Adrenal gland (tissue), 12 donors: ENCODE results near the gene HSD11B2. TPM values are rescaled to one million over a fixed set of nuclear protein-coding genes. Genes with fewer than 3 reads are reported as not detected.

Experiments
- DNase-seq, 7 donors: peaks; one replicate each; pipeline ENCODE4 v3.0.0-alpha.2; 2019 to 2020
- H3K27ac ChIP-seq, 5 donors: fragments of 200-600 bp; sonication (generic) in 4 of 5; 1 replicate in 3 of 5; 2 replicates in 2 of 5; pipeline versions ENCODE4 v1.5.1 to v1.8.0; 2016 to 2020; ENCODE audit warnings: mild to moderate bottlenecking in 1 of 5
- H3K27me3 ChIP-seq: fragments of 200-600 bp; 2 replicates; pipeline ENCODE4 v1.8.0; 2021
- H3K36me3 ChIP-seq, 2 donors: fragments of 200-600 bp; replicated peaks in 1 of 2; 1 replicate in 1 of 2; 2 replicates in 1 of 2; pipeline versions ENCODE4 v1.5.1 to v1.8.0; 2018 to 2022
- H3K4me1 ChIP-seq, 2 donors: fragments of 200-600 bp; replicated peaks in 1 of 2; 1 replicate in 1 of 2; 2 replicates in 1 of 2; pipeline versions ENCODE4 v1.5.1 to v1.8.0; 2018 to 2021
- H3K4me3 ChIP-seq, 4 donors: fragments of 200-600 bp; sonication (generic) in 3 of 4; one replicate each; pipeline ENCODE4 v1.5.1; 2016 to 2018
- H3K9me3 ChIP-seq, 3 donors: fragments of 200-600 bp; sonication (generic) in 1 of 3; replicated peaks in 1 of 3; 1 replicate in 2 of 3; 2 replicates in 1 of 3; pipeline versions ENCODE4 v1.5.1 to v1.8.0; 2016 to 2021
- POLR2A ChIP-seq, 2 donors: fragments of 450-650 bp; IDR thresholded peaks; one replicate each; pipeline ENCODE4 v1.6.1; 2017; ENCODE audit warnings: antibody characterized with exemption in 2 of 2, mild to moderate bottlenecking in 2 of 2, moderate library complexity in 1 of 2
- WGBS, 4 donors: extraction: QIAGEN DNeasy Blood & Tissue Kit in 2 of 4; methylation state at CpG; one replicate each; pipeline versions ENCODE4 v1.1.5 to v1.1.7; 2013 to 2017; 5-methylcytosine and 5-hydroxymethylcytosine counted together
- intact Hi-C, 2 donors: fragments of 100-400 bp; cut with DNase I; formaldehyde crosslinking; loops; one replicate each; pipeline versions ENCODE4 v1.14.1 to v1.15.0; 2022 to 2023
- polyA plus RNA-seq, 3 donors: library from polyadenylated mRNA; stranded (reverse); fragments of 200-250 nt in 2 of 3; fragments of 350-450 nt in 1 of 3; fragmentation: Illumina TruSeq in 1 of 3; extraction: RNeasy Lipid Tissue Mini Kit (QIAGEN cat#74804) in 1 of 3; gene quantifications; one replicate each; pipeline ENCODE4 v1.2.3, GENCODE V29; 2013 to 2014
- total RNA-seq, 9 donors: library from RNA; depleted of rRNA in 4 of 9; stranded (reverse); fragments of >200 nt in 4 of 9; fragments of 120-200 nt in 1 of 9; fragmentation: NEBNext Ultra II Directional in 1 of 9; extraction: Animal tissue kit (Norgen Biotek cat#: 25700) in 1 of 9; gene quantifications; one replicate each; pipeline versions ENCODE4 v1.1.0 to v1.2.4, GENCODE V29; 2013 to 2023
- TF ChIP-seq, protein P1 (sequence below), 6 experiments: fragments of 450-650 bp in 4 of 6; fragments of 200-600 bp in 2 of 6; sonication (generic) in 1 of 6; IDR thresholded peaks; 1 replicate in 5 of 6; 2 replicates in 1 of 6; pipeline versions ENCODE4 v1.5.1 to v1.8.0; 2016 to 2021; ENCODE audit warnings: antibody characterized with exemption in 6 of 6, mild to moderate bottlenecking in 2 of 6, moderate library complexity in 1 of 6
- donor health status: healthy with polysubstance abuse.
- donor health status: Bipolar disorder and iron deficiency.
- donor health status: DM: yes; HTN: yes; CAD: no.
- donor health status: DM: no; HTN: no; CAD: no.
- donor health status: DM: no; HTN: no; CAD: no.
- donor health status: DM: yes; HTN: yes; CAD: no.

The HSD11B2 gene
- total and polyA plus RNA-seq, 12 donors = 0.69 to 12.3 (median 4.0) TPM

DNA sequence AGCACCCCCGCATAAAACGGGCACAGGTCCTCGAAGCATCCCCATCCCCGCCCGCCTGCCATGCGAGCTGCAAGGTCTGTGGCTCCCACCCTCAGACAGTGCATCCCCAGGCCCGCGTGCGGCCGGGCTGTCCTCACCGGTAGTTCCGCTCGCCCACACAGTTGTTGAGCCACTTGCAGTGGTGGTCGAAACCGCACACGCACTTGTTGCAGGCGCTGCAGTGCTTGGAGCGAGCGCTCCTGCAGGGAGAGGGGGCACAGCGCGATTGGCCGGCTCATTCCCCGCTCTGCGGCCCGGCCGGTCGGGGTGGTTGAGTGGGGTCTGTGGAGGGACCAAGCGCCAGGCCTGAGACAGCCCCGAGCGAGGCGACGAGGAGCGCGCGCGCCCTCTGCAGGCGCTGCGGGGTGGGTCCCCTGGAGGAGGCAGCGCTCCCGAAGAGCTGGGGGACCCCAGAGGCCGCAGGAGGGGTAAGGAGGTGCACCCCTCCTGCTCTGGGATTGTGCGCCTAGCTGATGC is 31.6 kb upstream of the HSD11B2 start:
- WGBS, 4 donors = 3 to 47% (median 27%) methylated on average over 6 to 42 of the region's 42 CpGs
- TF ChIP-seq, protein P1, sequence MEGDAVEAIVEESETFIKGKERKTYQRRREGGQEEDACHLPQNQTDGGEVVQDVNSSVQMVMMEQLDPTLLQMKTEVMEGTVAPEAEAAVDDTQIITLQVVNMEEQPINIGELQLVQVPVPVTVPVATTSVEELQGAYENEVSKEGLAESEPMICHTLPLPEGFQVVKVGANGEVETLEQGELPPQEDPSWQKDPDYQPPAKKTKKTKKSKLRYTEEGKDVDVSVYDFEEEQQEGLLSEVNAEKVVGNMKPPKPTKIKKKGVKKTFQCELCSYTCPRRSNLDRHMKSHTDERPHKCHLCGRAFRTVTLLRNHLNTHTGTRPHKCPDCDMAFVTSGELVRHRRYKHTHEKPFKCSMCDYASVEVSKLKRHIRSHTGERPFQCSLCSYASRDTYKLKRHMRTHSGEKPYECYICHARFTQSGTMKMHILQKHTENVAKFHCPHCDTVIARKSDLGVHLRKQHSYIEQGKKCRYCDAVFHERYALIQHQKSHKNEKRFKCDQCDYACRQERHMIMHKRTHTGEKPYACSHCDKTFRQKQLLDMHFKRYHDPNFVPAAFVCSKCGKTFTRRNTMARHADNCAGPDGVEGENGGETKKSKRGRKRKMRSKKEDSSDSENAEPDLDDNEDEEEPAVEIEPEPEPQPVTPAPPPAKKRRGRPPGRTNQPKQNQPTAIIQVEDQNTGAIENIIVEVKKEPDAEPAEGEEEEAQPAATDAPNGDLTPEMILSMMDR (IDR thresholded peaks at IDR 0.05) = peak; percentile 44 to 70 (median 56)
- TF ChIP-seq POLR2A (IDR thresholded peaks at IDR 0.05) = no peak
- DNase-seq = peak in 2 of 7 donors; percentile 32 to 44
- no peaks in the 10 kb centered on the region for H3K36me3 ChIP-seq
- peaks cover 6% of the 10 kb centered on the region for H3K27me3 ChIP-seq
- H3K9me3 ChIP-seq = no peaks in the 10 kb centered on the region
- no peak overlapping the region for H3K4me3 ChIP-seq
- peaks cover 0 to 24% of the 10 kb centered on the region in 2 donors for H3K4me1 ChIP-seq
- no peak overlapping the region for H3K27ac ChIP-seq
- intact Hi-C loops = no loop called here

DNA sequence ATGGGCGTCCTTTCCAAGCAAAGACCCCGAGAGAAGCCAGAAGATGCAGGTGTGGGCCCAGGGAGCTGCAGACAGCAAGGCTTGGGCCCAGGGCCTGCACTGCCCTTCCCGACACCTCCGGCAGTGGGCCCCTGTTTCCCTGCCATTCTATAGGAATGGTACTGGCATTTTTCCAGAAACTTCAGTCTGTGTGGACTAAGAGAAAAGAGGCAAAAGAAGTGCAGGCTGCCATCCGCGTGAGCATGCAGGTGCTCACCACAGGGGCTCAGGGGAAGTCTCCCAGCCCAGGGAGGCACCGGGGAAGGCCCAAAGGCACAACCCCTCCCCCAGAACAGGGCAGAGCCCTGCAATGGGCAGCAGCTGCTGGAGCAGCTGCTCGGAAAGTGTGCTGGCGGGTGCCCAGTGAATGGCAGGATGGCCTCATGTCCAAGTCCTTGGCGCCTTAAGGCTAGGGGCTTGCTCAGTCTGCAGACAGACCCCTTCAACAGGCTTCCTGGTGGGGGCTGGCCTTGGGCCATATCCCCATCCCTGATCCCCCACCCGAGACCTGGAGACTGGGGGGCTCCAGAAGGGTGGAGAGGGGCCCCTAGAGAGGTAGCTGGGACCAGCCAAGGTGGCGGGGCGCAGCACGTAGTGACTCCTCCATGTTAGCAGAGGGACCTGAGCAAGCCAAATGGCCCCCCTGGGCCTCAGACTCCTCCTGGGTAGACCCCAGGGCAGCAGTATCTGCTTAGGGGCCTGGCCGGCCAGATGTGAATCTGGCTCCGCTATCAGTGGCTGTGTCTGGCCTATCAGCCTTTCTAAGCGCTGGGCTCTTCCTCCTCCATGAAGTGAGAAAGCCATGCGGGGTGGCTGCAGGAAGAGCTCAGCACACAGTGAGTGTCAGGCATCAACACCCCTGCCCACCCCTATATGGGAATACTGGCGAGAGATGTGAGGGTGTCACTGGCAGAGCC is 30.9 kb upstream of the HSD11B2 start:
- no peaks in the 10 kb centered on the region for H3K27me3 ChIP-seq
- no peak for TF ChIP-seq POLR2A (IDR thresholded peaks at IDR 0.05)
- TF ChIP-seq, protein P1 (IDR thresholded peaks at IDR 0.05) = peak in 1 of 6 experiments; percentile 5
- no peak overlapping the region for H3K4me3 ChIP-seq
- H3K36me3 ChIP-seq = no peaks in the 10 kb centered on the region
- H3K4me1 ChIP-seq = peaks cover 0 to 24% of the 10 kb centered on the region in 2 donors
- no peak overlapping the region for H3K27ac ChIP-seq
- H3K9me3 ChIP-seq = no peaks in the 10 kb centered on the region
- no peak for DNase-seq
- WGBS, 4 donors = 75 to 81% (median 78%) methylated on average over 7 to 19 of the region's 19 CpGs
- intact Hi-C loops = no loop called here

DNA sequence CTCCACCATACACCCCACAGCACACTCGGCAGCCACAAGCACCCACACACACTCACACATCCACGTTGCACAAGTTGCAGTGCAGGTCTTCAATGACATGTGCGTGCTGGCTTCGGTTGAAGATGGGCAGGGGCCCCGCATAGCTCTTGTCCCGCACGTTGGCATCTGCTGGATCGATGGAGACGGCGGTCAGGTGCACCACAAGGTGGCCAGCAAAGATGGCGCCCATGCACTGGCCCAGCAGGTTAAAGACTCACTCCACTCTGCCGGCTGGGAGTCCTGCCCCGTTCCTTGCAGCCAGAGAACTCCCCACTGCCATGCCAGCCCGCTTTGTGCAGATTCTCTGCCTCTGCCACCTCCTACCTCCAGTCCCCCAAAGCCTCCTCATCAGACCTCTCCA is 30.0 kb upstream of the HSD11B2 start:
- TF ChIP-seq, protein P1 (IDR thresholded peaks at IDR 0.05) = no peak
- no peak for TF ChIP-seq POLR2A (IDR thresholded peaks at IDR 0.05)
- H3K36me3 ChIP-seq = no peaks in the 10 kb centered on the region

DNA sequence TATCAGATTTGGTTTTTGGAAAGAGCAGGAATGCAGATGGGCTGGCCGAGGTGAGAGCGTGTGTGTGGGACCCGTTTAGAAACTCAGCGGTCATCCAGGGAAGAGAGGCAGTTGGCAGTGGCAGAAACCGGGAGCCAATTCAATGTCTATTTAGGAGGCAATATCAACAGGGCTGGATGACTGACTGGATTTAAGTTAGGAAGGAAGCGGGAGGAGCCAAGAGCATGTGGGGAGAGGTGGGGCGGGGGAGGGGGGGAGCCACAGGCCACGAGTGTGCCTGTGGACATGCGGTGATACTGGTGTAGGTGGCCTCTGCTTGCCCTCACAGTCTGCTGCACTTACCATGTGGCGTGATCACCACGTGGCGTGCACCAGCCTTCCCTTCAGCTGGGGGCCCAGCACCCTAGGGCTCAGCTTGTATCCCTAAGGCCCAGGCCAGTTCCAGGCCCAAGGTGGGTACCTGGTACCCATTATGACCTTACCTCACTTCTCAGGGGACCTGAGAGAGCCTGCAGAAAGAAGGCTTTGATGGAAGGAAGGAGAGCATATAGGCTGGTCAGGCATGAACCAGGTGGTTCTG is 26.9 kb upstream of the HSD11B2 start:
- H3K4me1 ChIP-seq = peaks cover 0 to 6% of the 10 kb centered on the region in 2 donors
- H3K27ac ChIP-seq = no peak overlapping the region
- no peak for TF ChIP-seq POLR2A (IDR thresholded peaks at IDR 0.05)
- TF ChIP-seq, protein P1 (IDR thresholded peaks at IDR 0.05) = no peak
- no peak for DNase-seq
- no peaks in the 10 kb centered on the region for H3K36me3 ChIP-seq
- no peak overlapping the region for H3K4me3 ChIP-seq
- 90 to 93% (median 90%) methylated on average over 6 to 12 of the region's 12 CpGs for WGBS, 4 donors
- intact Hi-C loops = no loop called here
- no peaks in the 10 kb centered on the region for H3K27me3 ChIP-seq
- H3K9me3 ChIP-seq = no peaks in the 10 kb centered on the region

More for the DNA sequence above, 30.0 kb upstream of the HSD11B2 start:
- Histone ChIP-seq H3K9me3 (no peaks in the 10 kb centered on the region), H3K4me1 (peaks cover 0 to 21% of the 10 kb centered on the region in 2 donors), H3K27ac (no peak overlapping the region), H3K4me3 (no peak overlapping the region), H3K27me3 (no peaks in the 10 kb centered on the region)
- DNase-seq = no peak
- WGBS, 4 donors = 93 to 97% (median 96%) methylated on average over 2 to 14 of the region's 14 CpGs
- intact Hi-C loops = no loop called here
